OCI-LY7 (cell line): ENCODE measurements around the gene PIAS4.

ENCODE experiments used
- CTCF ChIP-seq: fragments of 200-600 bp; sonication (generic); conservative IDR thresholded peaks from 2 replicates; pipeline ENCODE4 v1.5.1; 2014; ENCODE audit warnings: mild to moderate bottlenecking, antibody characterized with exemption, low read length, moderate library complexity, mixed read lengths
- EZH2phosphoT487 ChIP-seq: fragments of 200-600 bp; sonication (generic); IDR thresholded peaks from 2 replicates; pipeline ENCODE4 v1.6.1; 2018; ENCODE audit warnings: low read depth, borderline replicate concordance, mild to moderate bottlenecking, mixed run types, antibody characterized with exemption, low read length, moderate library complexity, mixed read lengths

GRCh38 chr19:4064496-4065260, 57.1 kb downstream of the PIAS4 start:
- TF ChIP-seq CTCF, result no peak
- no peak for TF ChIP-seq EZH2phosphoT487
